ENCODE measurements around the gene ISCA1.

ISCA1 gene

GRCh38 chr9:86279839-86280238 is 2.5 kb downstream of the ISCA1 start:
- peaks cover 0 to 18% of the 10 kb centered on the region in 2 experiments; a peak in 2 of 3 replicates for H3K36me3 ChIP-seq (ENCODE audit: control insufficient read depth in 2 of 2, insufficient read depth in 1 of 2, low read length in 2 of 2)
- ChIA-PET POLR2A (no interaction called here), CTCF (no interaction called here)
- no peaks in the 10 kb centered on the region for H3K9me3 ChIP-seq (ENCODE audit: control insufficient read depth, insufficient read depth, low read depth, low read length)
- no peak overlapping the region for H3K27ac ChIP-seq (ENCODE audit: extremely low read depth, low read depth, low read length)
- H3K4me1 ChIP-seq (ENCODE audit: control insufficient read depth, insufficient read depth, low read length): no peaks in the 10 kb centered on the region
- H3K4me3 ChIP-seq (ENCODE audit: low read depth, low read length): no peak overlapping the region
- no peak for TF ChIP-seq ZNF76 (tag by site-specific recombination; IDR thresholded peaks at IDR 0.05; ENCODE audit: borderline replicate concordance, low read depth)
- no peak for TF ChIP-seq ZNF394 (tag by site-specific recombination; IDR thresholded peaks at IDR 0.05; ENCODE audit: borderline replicate concordance)
- no peak for TF ChIP-seq TCF7L2 (IDR thresholded peaks at IDR 0.05; ENCODE audit: borderline replicate concordance, low read depth, low read length)
- no peak for TF ChIP-seq ZBTB49 (tag by site-specific recombination; IDR thresholded peaks at IDR 0.05; ENCODE audit: low read depth)
- TF ChIP-seq ZNF121 (tag by site-specific recombination; IDR thresholded peaks at IDR 0.05): no peak
- no peak for TF ChIP-seq EGR2 (tag by site-specific recombination; IDR thresholded peaks at IDR 0.05; ENCODE audit: low read depth)
- TF ChIP-seq ZNF324 (tag by site-specific recombination; IDR thresholded peaks at IDR 0.05): no peak
- no peak for TF ChIP-seq ZNF555 (tag by site-specific recombination; conservative IDR thresholded peaks at IDR 0.05)
- TF ChIP-seq PRDM1 (tag by site-specific recombination; IDR thresholded peaks at IDR 0.05): no peak
- TF ChIP-seq ZNF776 (tag by site-specific recombination; IDR thresholded peaks at IDR 0.05; ENCODE audit: borderline replicate concordance): no peak
- TF ChIP-seq ZNF623 (tag by site-specific recombination; IDR thresholded peaks at IDR 0.05): no peak
- no peak for TF ChIP-seq ZNF398 (tag by site-specific recombination; IDR thresholded peaks at IDR 0.05)
- TF ChIP-seq ZNF670 (tag by site-specific recombination; IDR thresholded peaks at IDR 0.05; ENCODE audit: low read depth): no peak
- no peak for TF ChIP-seq ZNF664 (tag by site-specific recombination; IDR thresholded peaks at IDR 0.05)
- no peak for TF ChIP-seq RBAK (tag by site-specific recombination; IDR thresholded peaks at IDR 0.05)
- TF ChIP-seq KLF1 (tag by site-specific recombination; IDR thresholded peaks at IDR 0.05): no peak
- TF ChIP-seq ZSCAN5A (tag by site-specific recombination; IDR thresholded peaks at IDR 0.05): no peak

- ChIA-PET CTCF (interaction anchor here (0.6 to 3.3 kb wide), 4 partner anchors 9 to 248 kb away, joined by 3 to 17 read pairs (median 4); no protein-coding TSS in a partner anchor), POLR2A (no interaction called here)
- Histone ChIP-seq H3K4me1 (ENCODE audit: control insufficient read depth, insufficient read depth, low read length) (no peaks in the 10 kb centered on the region), H3K36me3 (ENCODE audit: control insufficient read depth in 2 of 2, insufficient read depth in 1 of 2, low read length in 2 of 2) (peaks cover 0 to 39% of the 10 kb centered on the region in 2 experiments; a peak in 2 of 3 replicates), H3K4me3 (ENCODE audit: low read depth, low read length) (no peak overlapping the region), H3K9me3 (ENCODE audit: control insufficient read depth, insufficient read depth, low read depth, low read length) (no peaks in the 10 kb centered on the region), H3K27ac (ENCODE audit: extremely low read depth, low read depth, low read length) (no peak overlapping the region)
- TF ChIP-seq SCRT1 (tag by site-specific recombination; IDR thresholded peaks at IDR 0.05; ENCODE audit: borderline replicate concordance) (peak; percentile 91), SCRT2 (tag by site-specific recombination; IDR thresholded peaks at IDR 0.05) (peak; percentile 96), ZNF837 (tag by site-specific recombination; IDR thresholded peaks at IDR 0.05) (no peak), PBX3 (CRISPR knock-in tag; IDR thresholded peaks at IDR 0.05) (no peak), ZNF654 (tag by site-specific recombination; IDR thresholded peaks at IDR 0.05; ENCODE audit: low read depth) (no peak), ZNF488 (tag by site-specific recombination; IDR thresholded peaks at IDR 0.05) (no peak), ZNF175 (tag by site-specific recombination; IDR thresholded peaks at IDR 0.05) (no peak), ZNF398 (tag by site-specific recombination; IDR thresholded peaks at IDR 0.05) (no peak), ZNF24 (tag by site-specific recombination; IDR thresholded peaks at IDR 0.05) (no peak), ZNF366 (tag by site-specific recombination; conservative IDR thresholded peaks at IDR 0.05) (no peak), ZNF2 (tag by site-specific recombination; IDR thresholded peaks at IDR 0.05) (no peak)
Measured at GRCh38 chr9:86277072-86277471, 5.3 kb downstream of the ISCA1 start.
